Keratinocyte (primary cell): ENCODE measurements around the gene SPATA31C1. TPM values are rescaled to one million over a fixed set of nuclear protein-coding genes. Genes with fewer than 3 reads are reported as not detected.

Experiments
- DNase-seq: peaks from one replicate; pipeline ENCODE4 v3.0.0-alpha.2; 2011; ENCODE audit warnings: low read depth, missing footprints, low spot score
- FAIRE-seq: peaks from 2 replicates; lab custom pipeline; 2011; peaks lifted over from hg19 to GRCh38; lab: Jason Lieb, UNC
- H2AFZ ChIP-seq: 2 replicates; pipeline ENCODE4 v1.6.0; 2012; ENCODE audit warnings: low read length, control low read depth, inconsistent platforms; ENCODE audit not compliant: control insufficient read depth
- H3K27ac ChIP-seq: 2 replicates; pipeline ENCODE4 v1.5.1; 2011; ENCODE audit warnings: low read length; ENCODE audit not compliant: control insufficient read depth, insufficient read depth
- H3K27me3 ChIP-seq: 3 replicates; pipeline ENCODE4 v1.6.0; 2011; ENCODE audit warnings: low read length; ENCODE audit not compliant: control insufficient read depth, insufficient read depth; ENCODE audit errors: extremely low read depth
- H3K36me3 ChIP-seq, 2 experiments: 2 replicates in 1 of 2; 3 replicates in 1 of 2; pipeline ENCODE4 v1.5.1; 2011; ENCODE audit warnings: low read length in 2 of 2, mild to moderate bottlenecking in 1 of 2; ENCODE audit not compliant: control insufficient read depth in 2 of 2, insufficient read depth in 2 of 2; ENCODE audit errors: extremely low read depth in 1 of 2
- H3K4me1 ChIP-seq: 3 replicates; pipeline ENCODE4 v1.5.1; 2011; ENCODE audit warnings: low read length; ENCODE audit not compliant: control insufficient read depth, insufficient read depth; ENCODE audit errors: extremely low read depth
- H3K4me2 ChIP-seq: 3 replicates; pipeline ENCODE4 v1.6.0; 2011; ENCODE audit warnings: low read depth, low read length; ENCODE audit not compliant: control insufficient read depth, insufficient read depth; ENCODE audit errors: extremely low read depth
- H3K4me3 ChIP-seq, 3 experiments: fragments of 200-600 bp in 1 of 3; sonication (generic) in 1 of 3; 2 replicates in 2 of 3; 3 replicates in 1 of 3; pipeline ENCODE4 v1.5.1; 2011 to 2016; ENCODE audit warnings: low read length in 3 of 3, mild to moderate bottlenecking in 3 of 3, control low read depth in 2 of 3, inconsistent platforms in 1 of 3, low read depth in 1 of 3, mixed read lengths in 1 of 3, mixed run types in 1 of 3, moderate library complexity in 1 of 3; ENCODE audit not compliant: control insufficient read depth in 2 of 3, insufficient read depth in 2 of 3; ENCODE audit errors: extremely low read depth in 1 of 3
- H3K79me2 ChIP-seq: 2 replicates; pipeline ENCODE4 v1.6.0; 2012; ENCODE audit warnings: low read length; ENCODE audit not compliant: control insufficient read depth, insufficient read depth
- H3K9ac ChIP-seq: 3 replicates; pipeline ENCODE4 v1.6.0; 2011; ENCODE audit warnings: low read length; ENCODE audit not compliant: control insufficient read depth, insufficient read depth; ENCODE audit errors: extremely low read depth
- H3K9me1 ChIP-seq: 3 replicates; pipeline ENCODE4 v1.6.0; 2011; ENCODE audit warnings: low read length; ENCODE audit not compliant: control insufficient read depth, insufficient read depth; ENCODE audit errors: extremely low read depth
- H3K9me3 ChIP-seq: 2 replicates; pipeline ENCODE4 v1.5.1; 2012; ENCODE audit warnings: low read depth, low read length; ENCODE audit not compliant: control insufficient read depth
- H4K20me1 ChIP-seq: 3 replicates; pipeline ENCODE4 v1.6.0; 2011; ENCODE audit warnings: low read length; ENCODE audit not compliant: control insufficient read depth, insufficient read depth; ENCODE audit errors: extremely low read depth
- CTCF ChIP-seq, 3 experiments: IDR thresholded peaks in 1 of 3; conservative IDR thresholded peaks in 1 of 3; optimal IDR thresholded peaks in 1 of 3; 2 replicates in 2 of 3; 3 replicates in 1 of 3; pipeline versions ENCODE3 to v1.5.1; 2011; ENCODE audit warnings: low read length in 3 of 3, mild to moderate bottlenecking in 3 of 3, moderate library complexity in 2 of 3, control low read depth in 1 of 3, inconsistent platforms in 1 of 3; ENCODE audit not compliant: insufficient read depth in 2 of 3; ENCODE audit errors: extremely low read depth in 1 of 3
- EZH2 ChIP-seq: IDR thresholded peaks from one replicate; pipeline ENCODE4 v1.6.1; 2012; ENCODE audit warnings: inconsistent platforms, mild to moderate bottlenecking, low read length, moderate library complexity
- dilution Hi-C: fragments of 300-500 bp; cut with MboI; formaldehyde crosslinking; loops from one replicate; pipeline ENCODE4 v1.7.0; 2020; ENCODE audit warnings: low sequenced_read_pairs; ENCODE audit not compliant: extremely low pct_ligation_motif_present
- polyA plus RNA-seq, 5 experiments: library from polyadenylated mRNA; depleted of rRNA in 3 of 5; stranded (reverse) in 3 of 5; stranded (forward) in 1 of 5; unstranded in 1 of 5; fragments of >200 nt; gene quantifications; 1 replicate in 1 of 5; 2 replicates in 3 of 5; 3 replicates in 1 of 5; pipeline versions ENCODE4 v1.2.1 to v1.2.3, GENCODE V29; 2011 to 2012; ENCODE audit warnings: missing spikeins in 2 of 5, low read depth in 1 of 5, low replicate concordance in 1 of 5

The SPATA31C1 gene
- polyA plus RNA-seq, 1 donor (not counting 4 experiments of a cell fraction or from before 2014, with no cell fraction given) = not detected

GRCh38 chr9:87883274-87883673 is 34.5 kb upstream of the SPATA31C1 start:
- Histone ChIP-seq H3K27ac (no peak overlapping the region), H3K79me2 (no peaks in the 10 kb centered on the region), H2AFZ (no peak overlapping the region), H3K9ac (no peak overlapping the region), H3K4me2 (no peak overlapping the region), H3K9me1 (no peaks in the 10 kb centered on the region), H3K4me3 (no peak overlapping the region), H3K4me1 (no peaks in the 10 kb centered on the region), H3K36me3 (no peaks in the 10 kb centered on the region), H4K20me1 (no peaks in the 10 kb centered on the region), H3K27me3 (no peaks in the 10 kb centered on the region), H3K9me3 (no peaks in the 10 kb centered on the region)
- dilution Hi-C loops = no loop called here
- no peak for DNase-seq
- no peak for FAIRE-seq
- no peak for TF ChIP-seq CTCF (optimal IDR thresholded peaks at IDR 0.05 in 1 of 3, IDR thresholded peaks at IDR 0.05 in 1 of 3, conservative IDR thresholded peaks at IDR 0.05 in 1 of 3; ENCODE audit: extremely low read depth in 1 of 3, insufficient read depth in 2 of 3, low read length in 3 of 3)
- no peak for TF ChIP-seq EZH2

- Histone ChIP-seq H3K9me3 (no peaks in the 10 kb centered on the region), H3K27ac (no peak overlapping the region), H3K4me3 (no peak overlapping the region), H3K36me3 (no peaks in the 10 kb centered on the region), H3K4me2 (no peak overlapping the region), H3K27me3 (no peaks in the 10 kb centered on the region), H3K4me1 (no peaks in the 10 kb centered on the region), H2AFZ (no peak overlapping the region), H4K20me1 (no peaks in the 10 kb centered on the region), H3K9me1 (no peaks in the 10 kb centered on the region), H3K9ac (no peak overlapping the region), H3K79me2 (no peaks in the 10 kb centered on the region)
- no peak for TF ChIP-seq EZH2
- TF ChIP-seq CTCF (optimal IDR thresholded peaks at IDR 0.05 in 1 of 3, IDR thresholded peaks at IDR 0.05 in 1 of 3, conservative IDR thresholded peaks at IDR 0.05 in 1 of 3; ENCODE audit: extremely low read depth in 1 of 3, insufficient read depth in 2 of 3, low read length in 3 of 3) = peak in 1 of 3 experiments; percentile 23
- dilution Hi-C loops = no loop called here
- DNase-seq = no peak
- no peak for FAIRE-seq
Observed at GRCh38 chr9:87883990-87884389, 33.8 kb upstream of the SPATA31C1 start.
